Esophagus squamous epithelium (tissue), 4 donors: ENCODE measurements around the gene CRELD2.

Experiments
- CTCF ChIP-seq, 6 experiments: fragments of 450-650 bp in 4 of 6; fragments of 200-600 bp in 2 of 6; sonication (generic) in 2 of 6; IDR thresholded peaks; one replicate each; pipeline ENCODE4 v1.5.1; 2016 to 2019; ENCODE audit warnings: antibody characterized with exemption in 6 of 6, mild to moderate bottlenecking in 4 of 6, moderate library complexity in 4 of 6
- POLR2A ChIP-seq, 4 donors: fragments of 450-650 bp; IDR thresholded peaks; one replicate each; pipeline ENCODE4 v1.6.1; 2017; ENCODE audit warnings: antibody characterized with exemption in 4 of 4, mild to moderate bottlenecking in 4 of 4, moderate library complexity in 3 of 4

DNA sequence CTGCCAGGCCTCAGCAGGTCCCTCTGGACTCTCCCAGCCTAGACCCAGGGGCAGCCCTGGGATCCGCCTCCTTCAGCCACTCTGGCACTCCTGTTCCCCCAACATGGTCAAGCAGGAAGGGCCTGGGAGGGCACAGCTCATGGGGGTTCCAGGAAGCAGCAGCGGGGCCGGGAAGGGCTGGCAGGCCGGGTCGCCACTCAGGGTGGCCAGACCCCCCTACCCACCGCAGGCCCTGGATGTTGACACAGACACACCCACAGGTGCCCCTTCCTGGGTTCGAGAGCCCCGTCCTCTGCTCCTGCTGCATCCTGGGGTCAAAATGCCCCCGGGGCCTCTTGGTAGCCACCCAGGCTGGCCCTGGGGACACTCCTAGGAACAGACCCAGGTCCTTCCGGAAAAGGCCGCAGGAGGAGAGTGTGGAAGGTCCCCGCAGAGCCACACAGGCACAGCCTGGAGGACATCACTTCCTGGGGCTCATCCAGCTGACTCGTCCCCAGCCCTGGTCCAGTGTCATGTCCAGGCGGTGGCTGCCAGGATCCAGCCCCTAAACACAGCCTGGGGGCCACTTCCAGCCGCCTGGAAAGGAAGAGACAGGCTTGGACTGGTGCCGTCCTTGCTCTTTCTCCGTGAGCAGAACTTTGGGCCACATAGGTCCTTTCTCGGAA is 35.4 kb downstream of the CRELD2 start:
- TF ChIP-seq CTCF (IDR thresholded peaks at IDR 0.05) (no peak), POLR2A (IDR thresholded peaks at IDR 0.05) (no peak)
